Glutamatergic neuron (in vitro differentiated cells): Measurements from ENCODE around the gene NR3C2. TPM values are rescaled to one million over a fixed set of nuclear protein-coding genes. Genes with fewer than 3 reads are reported as not detected.

Experiments
- DNase-seq: peaks from one replicate; pipeline ENCODE4 v3.0.0; 2022
- H3K27ac Mint-ChIP-seq: one replicate; pipeline ENCODE4 v1.8.0; 2020; ENCODE audit warnings: mild to moderate bottlenecking, mixed read lengths, inconsistent platforms; ENCODE audit not compliant: unreplicated experiment
- H3K27me3 Mint-ChIP-seq: one replicate; pipeline ENCODE4 v1.8.0; 2020; ENCODE audit warnings: mild to moderate bottlenecking, moderate library complexity, mixed read lengths, inconsistent platforms; ENCODE audit not compliant: unreplicated experiment
- H3K36me3 Mint-ChIP-seq: one replicate; pipeline ENCODE4 v1.8.0; 2020; ENCODE audit warnings: mild to moderate bottlenecking, mixed read lengths, inconsistent platforms; ENCODE audit not compliant: unreplicated experiment
- H3K4me1 Mint-ChIP-seq: one replicate; pipeline ENCODE4 v1.8.0; 2020; ENCODE audit warnings: mild to moderate bottlenecking, low read depth, mixed read lengths, inconsistent platforms; ENCODE audit not compliant: unreplicated experiment
- H3K4me3 Mint-ChIP-seq: one replicate; pipeline ENCODE4 v1.8.0; 2020; ENCODE audit warnings: mild to moderate bottlenecking, mixed read lengths, inconsistent platforms; ENCODE audit not compliant: unreplicated experiment
- H3K9me3 Mint-ChIP-seq: one replicate; pipeline ENCODE4 v1.8.0; 2020; ENCODE audit warnings: mild to moderate bottlenecking, moderate library complexity, mixed read lengths, inconsistent platforms; ENCODE audit not compliant: unreplicated experiment
- total RNA-seq: library from RNA; stranded (reverse); fragmentation: NEBNext Ultra II Directional; extraction: Animal tissue kit (Norgen Biotek cat#: 25700); gene quantifications from one replicate; pipeline ENCODE4 v1.2.1, GENCODE V29; 2021; ENCODE audit not compliant: unreplicated experiment
- TF ChIP-seq, protein P1 (sequence below): fragments of 200-600 bp; sonication (generic); IDR thresholded peaks from one replicate; pipeline ENCODE4 v1.5.0; 2021; ENCODE audit not compliant: partially characterized antibody, unreplicated experiment

NR3C2 gene
- total RNA-seq, 1 donor from 2014 or later, result 0.29 TPM

DNA sequence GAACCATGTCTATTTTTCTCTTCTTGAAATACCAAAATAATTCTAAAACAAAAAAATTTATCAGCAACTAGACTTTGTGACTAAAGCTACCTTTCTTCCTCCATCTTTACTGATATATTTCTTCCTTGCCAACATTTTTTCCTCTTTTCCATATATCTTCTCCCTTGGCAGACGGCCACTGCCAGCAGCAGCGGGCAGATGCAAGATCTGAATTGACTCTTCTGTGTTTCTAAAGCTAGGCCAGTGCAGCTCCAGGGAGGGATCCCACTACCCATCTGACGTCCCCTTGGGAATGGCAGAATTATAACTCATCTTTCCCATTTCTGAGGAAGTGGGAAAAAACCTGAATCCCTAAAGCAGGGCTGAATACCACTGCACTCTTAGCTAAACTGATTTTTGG is 206.4 kb downstream of the NR3C2 start:
- peaks cover 5% of the 10 kb centered on the region for H3K4me1 Mint-ChIP-seq
- peaks cover 5% of the 10 kb centered on the region for H3K36me3 Mint-ChIP-seq
- H3K27me3 Mint-ChIP-seq, result no peaks in the 10 kb centered on the region
- TF ChIP-seq, protein P1, sequence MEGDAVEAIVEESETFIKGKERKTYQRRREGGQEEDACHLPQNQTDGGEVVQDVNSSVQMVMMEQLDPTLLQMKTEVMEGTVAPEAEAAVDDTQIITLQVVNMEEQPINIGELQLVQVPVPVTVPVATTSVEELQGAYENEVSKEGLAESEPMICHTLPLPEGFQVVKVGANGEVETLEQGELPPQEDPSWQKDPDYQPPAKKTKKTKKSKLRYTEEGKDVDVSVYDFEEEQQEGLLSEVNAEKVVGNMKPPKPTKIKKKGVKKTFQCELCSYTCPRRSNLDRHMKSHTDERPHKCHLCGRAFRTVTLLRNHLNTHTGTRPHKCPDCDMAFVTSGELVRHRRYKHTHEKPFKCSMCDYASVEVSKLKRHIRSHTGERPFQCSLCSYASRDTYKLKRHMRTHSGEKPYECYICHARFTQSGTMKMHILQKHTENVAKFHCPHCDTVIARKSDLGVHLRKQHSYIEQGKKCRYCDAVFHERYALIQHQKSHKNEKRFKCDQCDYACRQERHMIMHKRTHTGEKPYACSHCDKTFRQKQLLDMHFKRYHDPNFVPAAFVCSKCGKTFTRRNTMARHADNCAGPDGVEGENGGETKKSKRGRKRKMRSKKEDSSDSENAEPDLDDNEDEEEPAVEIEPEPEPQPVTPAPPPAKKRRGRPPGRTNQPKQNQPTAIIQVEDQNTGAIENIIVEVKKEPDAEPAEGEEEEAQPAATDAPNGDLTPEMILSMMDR, result no peak
- H3K27ac Mint-ChIP-seq, result no peak overlapping the region
- no peaks in the 10 kb centered on the region for H3K9me3 Mint-ChIP-seq
- H3K4me3 Mint-ChIP-seq, result no peak overlapping the region
- DNase-seq, result no peak

DNA sequence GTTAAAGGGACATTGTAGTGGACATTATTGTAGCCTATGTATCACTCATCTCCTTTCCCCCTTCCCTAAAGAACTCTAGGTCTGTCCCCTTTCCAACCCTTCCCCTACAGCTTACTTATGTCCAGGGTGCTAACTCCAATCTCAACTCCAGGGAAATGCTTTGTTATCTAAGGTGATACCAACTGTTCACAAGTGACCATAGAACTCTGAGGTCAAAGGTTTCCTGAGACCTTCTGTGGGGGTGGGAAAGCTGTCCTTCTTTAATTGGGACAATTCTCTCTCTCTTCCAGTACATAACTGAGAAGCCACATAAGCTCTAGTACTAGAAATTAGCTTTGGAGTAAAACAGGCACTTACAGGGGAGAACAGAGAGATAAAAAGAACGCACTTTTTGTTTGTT is 212.4 kb downstream of the NR3C2 start:
- Mint-ChIP-seq H3K27ac (no peak overlapping the region), H3K4me3 (no peak overlapping the region), H3K36me3 (peaks cover 5% of the 10 kb centered on the region), H3K9me3 (no peaks in the 10 kb centered on the region), H3K27me3 (no peaks in the 10 kb centered on the region), H3K4me1 (no peaks in the 10 kb centered on the region)
- DNase-seq, result no peak
- TF ChIP-seq, protein P1, result no peak

DNA sequence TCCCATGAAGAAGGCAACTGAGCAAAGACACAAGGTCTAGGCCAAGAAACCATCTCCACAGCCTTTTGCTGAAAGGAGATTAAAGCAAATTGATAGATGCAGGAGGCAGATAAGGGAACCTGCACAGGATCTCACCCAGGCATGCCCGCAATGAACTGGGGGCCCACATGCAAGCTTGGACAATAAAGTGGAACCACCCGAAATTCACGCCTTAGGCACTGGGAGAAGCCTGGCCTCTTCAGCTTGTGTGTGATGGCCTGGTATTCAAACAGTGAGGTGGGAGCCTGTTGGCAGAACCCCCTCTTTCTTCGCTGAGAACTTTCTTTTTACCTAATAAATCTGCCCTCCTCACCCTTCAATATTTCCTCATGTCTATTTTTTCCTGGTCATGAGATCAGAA is 213.2 kb downstream of the NR3C2 start:
- Mint-ChIP-seq H3K27ac (no peak overlapping the region), H3K4me3 (no peak overlapping the region), H3K4me1 (no peaks in the 10 kb centered on the region), H3K36me3 (peaks cover 5% of the 10 kb centered on the region), H3K27me3 (no peaks in the 10 kb centered on the region), H3K9me3 (no peaks in the 10 kb centered on the region)
- no peak for DNase-seq
- TF ChIP-seq, protein P1, result no peak

DNA sequence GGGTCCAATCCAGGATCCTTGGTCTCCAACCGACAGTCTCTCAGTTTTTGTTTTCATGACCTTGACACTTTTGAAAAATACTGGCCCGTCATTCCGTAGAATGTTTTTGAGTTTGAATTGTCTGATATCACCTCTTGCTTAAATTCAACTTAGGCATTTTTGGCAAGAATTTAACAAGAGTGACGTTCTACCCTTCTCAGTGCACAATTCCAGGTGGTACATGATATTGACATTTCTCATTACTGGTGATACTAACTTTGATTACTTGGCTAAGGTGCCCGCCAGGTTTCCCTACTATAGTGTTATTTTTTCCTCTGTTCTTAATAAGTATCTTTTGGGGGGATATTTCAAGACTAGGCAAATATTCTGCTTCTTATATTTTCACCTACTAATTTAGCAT is 215.1 kb downstream of the NR3C2 start:
- TF ChIP-seq, protein P1, result no peak
- H3K27ac Mint-ChIP-seq, result no peak overlapping the region
- H3K9me3 Mint-ChIP-seq, result no peaks in the 10 kb centered on the region
- no peaks in the 10 kb centered on the region for H3K4me1 Mint-ChIP-seq
- no peaks in the 10 kb centered on the region for H3K36me3 Mint-ChIP-seq
- DNase-seq, result no peak
- H3K4me3 Mint-ChIP-seq, result no peak overlapping the region
- no peaks in the 10 kb centered on the region for H3K27me3 Mint-ChIP-seq

DNA sequence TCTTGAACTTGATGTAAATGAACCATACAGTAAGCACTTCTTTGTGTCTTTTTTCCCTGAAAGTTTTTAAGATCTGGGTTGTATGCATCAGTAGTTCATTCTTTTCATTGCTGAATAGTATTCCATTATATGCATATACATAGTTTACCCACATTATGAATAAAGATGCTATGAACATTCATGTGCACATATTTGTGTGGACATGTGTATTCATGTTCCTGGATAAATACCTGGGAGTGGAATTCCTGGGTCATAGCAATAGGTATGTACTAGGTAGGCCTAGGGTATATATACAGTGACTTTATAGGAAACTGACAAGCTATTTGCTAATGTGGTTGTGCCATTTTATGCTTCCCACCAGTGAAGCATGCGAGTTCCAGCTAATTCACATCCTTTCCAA is 215.9 kb downstream of the NR3C2 start:
- H3K27me3 Mint-ChIP-seq, result no peaks in the 10 kb centered on the region
- H3K4me1 Mint-ChIP-seq, result no peaks in the 10 kb centered on the region
- no peak for DNase-seq
- no peak overlapping the region for H3K27ac Mint-ChIP-seq
- TF ChIP-seq, protein P1, result no peak
- no peak overlapping the region for H3K4me3 Mint-ChIP-seq
- no peaks in the 10 kb centered on the region for H3K36me3 Mint-ChIP-seq
- H3K9me3 Mint-ChIP-seq, result no peaks in the 10 kb centered on the region
